NB4 (cell line): Measurements from ENCODE around the gene MRPL3.
A peak's percentile ranks its signal among the peaks of the same experiment; 100 is the strongest.

ENCODE experiments used
- DNase-seq: peaks from one replicate; pipeline ENCODE4 v3.0.0; 2010; ENCODE audit warnings: low read depth
- H3K4me3 ChIP-seq: one replicate; pipeline ENCODE4 v1.5.1; 2011; ENCODE audit warnings: mild to moderate bottlenecking, low read depth, low read length, moderate library complexity
- CTCF ChIP-seq: IDR thresholded peaks from one replicate; pipeline ENCODE4 v1.5.1; 2012; ENCODE audit warnings: low read depth, low read length
- MAX ChIP-seq: IDR thresholded peaks from 2 replicates; pipeline ENCODE4 v1.6.1; 2011; ENCODE audit warnings: low read depth, low read length
- MYC ChIP-seq: IDR thresholded peaks from 2 replicates; pipeline ENCODE4 v1.6.1; 2011; ENCODE audit warnings: low read depth, low read length
- POLR2A ChIP-seq: IDR thresholded peaks from 2 replicates; pipeline ENCODE4 v1.6.1; 2011; ENCODE audit warnings: mild to moderate bottlenecking; ENCODE audit not compliant: insufficient read length; ENCODE audit errors: extremely low read depth

The MRPL3 gene

DNA sequence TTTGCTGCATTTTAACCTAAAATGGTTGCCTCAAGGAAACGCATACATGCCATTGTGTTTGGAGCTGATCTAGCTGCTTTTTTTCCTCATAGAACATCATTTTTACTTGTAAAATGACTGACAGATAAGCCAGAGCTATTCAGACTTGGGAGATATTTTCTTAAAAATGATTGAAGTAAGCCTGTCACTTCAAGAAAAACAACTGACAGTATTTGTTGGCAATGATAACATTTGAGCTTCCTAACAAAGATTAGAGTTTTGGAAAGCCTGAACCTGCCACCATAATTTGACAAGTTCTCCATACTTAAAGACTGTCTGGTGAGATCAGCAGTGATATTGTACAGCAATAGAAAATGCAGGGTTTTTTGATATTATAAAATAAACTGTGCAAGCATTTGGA, 27.6 kb upstream of the MRPL3 start:
- DNase-seq, result no peak
- TF ChIP-seq POLR2A (no peak), MYC (no peak)
- H3K4me3 ChIP-seq, result no peak overlapping the region

DNA sequence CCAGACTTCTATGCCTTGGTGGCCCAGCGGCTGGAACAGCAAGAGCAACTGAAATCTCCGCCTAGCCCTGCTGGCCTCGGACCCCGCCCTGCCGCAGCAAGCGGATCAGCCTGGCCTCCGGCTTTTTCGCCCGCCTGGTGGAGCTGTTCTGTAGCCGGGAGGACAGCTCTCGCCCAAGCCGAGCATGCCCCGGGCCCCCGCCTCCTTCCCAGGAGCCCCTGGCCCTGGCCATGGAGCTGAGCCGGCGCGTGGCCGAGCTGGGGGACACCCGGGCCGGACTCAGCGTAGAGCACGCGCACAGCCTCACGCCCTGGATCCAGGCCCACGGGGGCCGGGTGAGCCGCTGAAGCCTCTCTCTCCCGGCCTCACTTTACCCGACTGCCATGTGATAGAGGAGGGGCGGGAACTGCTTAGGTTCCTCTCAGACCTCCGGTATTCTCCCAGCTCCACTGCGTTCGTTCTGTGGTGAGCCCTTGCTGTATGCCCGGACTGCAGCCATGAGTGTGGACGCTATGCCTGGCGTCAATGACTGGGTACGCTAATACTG, 24.1 kb upstream of the MRPL3 start:
- DNase-seq, result peak; percentile 2
- TF ChIP-seq CTCF (no peak), MAX (no peak), MYC (no peak)
- no peak overlapping the region for H3K4me3 ChIP-seq

DNA sequence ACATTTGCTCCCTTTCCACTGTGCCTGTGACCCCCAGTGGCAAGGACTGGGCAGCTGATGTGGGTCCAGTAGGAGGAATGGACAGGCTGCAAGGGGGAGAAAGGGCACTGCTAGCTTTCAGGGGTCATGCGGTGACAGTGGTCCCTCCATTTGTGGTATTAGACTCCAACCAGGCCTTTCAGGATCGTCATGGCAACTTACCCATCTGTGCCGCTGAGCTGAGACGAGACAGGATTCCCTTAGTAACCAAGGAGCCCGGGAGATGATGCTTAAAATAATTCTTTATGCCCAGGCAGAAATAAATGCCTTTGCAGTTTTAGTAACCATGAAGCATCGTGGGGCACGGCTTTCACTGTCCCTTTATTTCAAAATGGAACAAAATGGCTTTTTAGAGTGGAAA, 15.9 kb upstream of the MRPL3 start:
- TF ChIP-seq CTCF, result no peak
- no peak for TF ChIP-seq MYC
- TF ChIP-seq POLR2A, result no peak
- TF ChIP-seq MAX, result no peak
- no peak overlapping the region for H3K4me3 ChIP-seq
- no peak for DNase-seq

- H3K4me3 ChIP-seq, result no peak overlapping the region
- no peak for DNase-seq
- no peak for TF ChIP-seq MAX
- no peak for TF ChIP-seq MYC
- no peak for TF ChIP-seq POLR2A
- no peak for TF ChIP-seq CTCF
Measured at GRCh38 chr3:131505421-131505820, 2.6 kb upstream of the MRPL3 start.

- H3K4me3 ChIP-seq, result peak overlapping the region; percentile 97
- no peak for TF ChIP-seq POLR2A
- no peak for TF ChIP-seq MAX
- no peak for TF ChIP-seq CTCF
- no peak for TF ChIP-seq MYC
- DNase-seq, result peak; percentile 8
Measured at GRCh38 chr3:131503320-131503635, 507 bp upstream of the MRPL3 start.

GRCh38 chr3:131501949-131502348, 822 bp downstream of the MRPL3 start:
- no peak for TF ChIP-seq MAX
- TF ChIP-seq MYC, result no peak
- TF ChIP-seq POLR2A, result no peak
- TF ChIP-seq CTCF, result no peak
- H3K4me3 ChIP-seq, result peak overlapping the region; percentile 97
- peak; percentile 25 for DNase-seq
